ENCODE results near the gene PEAK1.

- no peak for TF ChIP-seq NR3C1 (CRISPR knock-in tag; IDR thresholded peaks at IDR 0.05)
- TF ChIP-seq CTCF (IDR thresholded peaks at IDR 0.05 in 2 of 3, conservative IDR thresholded peaks at IDR 0.05 in 1 of 3; ENCODE audit: insufficient read depth in 2 of 3, low read depth in 1 of 3, low read length in 3 of 3), result no peak
- TF ChIP-seq CBX3 (IDR thresholded peaks at IDR 0.05; ENCODE audit: borderline replicate concordance in 1 of 2, low read length in 2 of 2), result 0 out of 3 replicates have a peak, but pooled peaks of 1 of the 2 experiments have one; percentile 19
- no peak for TF ChIP-seq RBM14 (IDR thresholded peaks at IDR 0.05; ENCODE audit: borderline replicate concordance, insufficient read depth, low read depth, low read length)
Measured at GRCh38 chr15:77400258-77400657, 19.6 kb downstream of the PEAK1 start.

All from K562 (cell line).